ENCODE results near the gene WBP4.
"Not testable (repeated sequence)": the region's sequence is repeated elsewhere in the genome, so short reads cannot be mapped to it uniquely, and the experiment has no call there.

Gene WBP4

GRCh38 chr13:41026788-41027187 lies 34.5 kb upstream of the WBP4 start:
- no peak overlapping the region for H3K9ac ChIP-seq (ENCODE audit: low read depth, low read length)
- H3K36me3 ChIP-seq (ENCODE audit: insufficient read depth, low read length), result no peaks in the 10 kb centered on the region
- H3K4me1 ChIP-seq (ENCODE audit: insufficient read depth, low read length), result no peaks in the 10 kb centered on the region
- no peak overlapping the region for H3K4me3 ChIP-seq (ENCODE audit: low read length)
- no peaks in the 10 kb centered on the region for H3K27me3 ChIP-seq (ENCODE audit: insufficient read depth, low read length)
- H3K27ac ChIP-seq (ENCODE audit: low read depth, low read length), result no peak overlapping the region
- 94% methylated on average over 8 of the region's 8 CpGs for WGBS
- no peaks in the 10 kb centered on the region for H3K9me3 ChIP-seq (ENCODE audit: insufficient read depth, low read depth, low read length)

DNA sequence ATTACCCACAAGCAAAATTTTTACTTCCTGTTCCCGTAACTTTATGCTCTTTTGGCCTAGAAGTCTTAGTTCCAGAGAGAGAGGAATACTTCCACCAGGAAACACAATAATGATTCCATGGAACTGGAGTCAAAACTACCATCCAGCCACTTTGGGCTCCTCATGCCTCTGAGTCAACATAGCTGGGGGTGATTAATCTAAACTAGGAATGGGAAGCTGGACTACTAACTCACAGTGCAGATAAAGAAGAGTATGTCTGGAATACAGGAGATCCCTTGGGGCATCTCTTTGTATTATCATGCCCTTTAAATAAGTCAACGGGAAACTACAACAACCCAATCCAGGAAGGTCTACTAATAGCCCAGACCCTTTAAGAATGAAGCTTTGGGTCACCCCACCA lies 33.3 kb upstream of the WBP4 start:
- no peaks in the 10 kb centered on the region for H3K4me1 ChIP-seq (ENCODE audit: insufficient read depth, low read length)
- no peaks in the 10 kb centered on the region for H3K27me3 ChIP-seq (ENCODE audit: insufficient read depth, low read length)
- H3K9me3 ChIP-seq (ENCODE audit: insufficient read depth, low read depth, low read length), result no peaks in the 10 kb centered on the region
- WGBS, result 93% methylated on average over 2 of the region's 2 CpGs
- H3K9ac ChIP-seq (ENCODE audit: low read depth, low read length), result no peak overlapping the region
- no peak overlapping the region for H3K4me3 ChIP-seq (ENCODE audit: low read length)
- H3K36me3 ChIP-seq (ENCODE audit: insufficient read depth, low read length), result no peaks in the 10 kb centered on the region
- H3K27ac ChIP-seq (ENCODE audit: low read depth, low read length), result no peak overlapping the region

DNA sequence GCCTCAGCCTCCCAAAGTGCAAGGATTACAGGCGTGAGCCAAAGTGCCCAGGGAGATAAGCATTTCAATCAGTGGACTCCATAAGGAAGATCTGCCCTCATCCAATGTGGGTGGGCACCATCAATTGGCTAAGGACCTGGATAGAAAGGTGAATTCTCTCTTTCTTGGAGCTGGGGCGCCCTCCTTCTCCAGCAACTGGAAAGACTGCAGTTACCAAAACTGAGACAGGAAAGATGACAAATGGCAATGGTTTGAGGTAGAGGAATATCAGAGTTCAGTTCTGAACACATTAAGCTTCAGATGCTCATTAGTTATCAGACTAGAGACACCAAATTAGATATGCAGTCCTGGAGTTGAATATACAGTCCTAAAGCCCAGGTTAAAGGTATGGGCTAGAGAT lies 31.7 kb upstream of the WBP4 start:
- H3K27ac ChIP-seq (ENCODE audit: low read depth, low read length), result no peak overlapping the region
- H3K9me3 ChIP-seq (ENCODE audit: insufficient read depth, low read depth, low read length), result no peaks in the 10 kb centered on the region
- no peak overlapping the region for H3K9ac ChIP-seq (ENCODE audit: low read depth, low read length)
- no peak overlapping the region for H3K4me3 ChIP-seq (ENCODE audit: low read length)
- no peaks in the 10 kb centered on the region for H3K36me3 ChIP-seq (ENCODE audit: insufficient read depth, low read length)
- no peaks in the 10 kb centered on the region for H3K27me3 ChIP-seq (ENCODE audit: insufficient read depth, low read length)
- H3K4me1 ChIP-seq (ENCODE audit: insufficient read depth, low read length), result 0 out of 2 replicates have a peak, but pooled peaks cover under 1% of the 10 kb centered on the region
- WGBS, result 88% methylated on average over 2 of the region's 2 CpGs

DNA sequence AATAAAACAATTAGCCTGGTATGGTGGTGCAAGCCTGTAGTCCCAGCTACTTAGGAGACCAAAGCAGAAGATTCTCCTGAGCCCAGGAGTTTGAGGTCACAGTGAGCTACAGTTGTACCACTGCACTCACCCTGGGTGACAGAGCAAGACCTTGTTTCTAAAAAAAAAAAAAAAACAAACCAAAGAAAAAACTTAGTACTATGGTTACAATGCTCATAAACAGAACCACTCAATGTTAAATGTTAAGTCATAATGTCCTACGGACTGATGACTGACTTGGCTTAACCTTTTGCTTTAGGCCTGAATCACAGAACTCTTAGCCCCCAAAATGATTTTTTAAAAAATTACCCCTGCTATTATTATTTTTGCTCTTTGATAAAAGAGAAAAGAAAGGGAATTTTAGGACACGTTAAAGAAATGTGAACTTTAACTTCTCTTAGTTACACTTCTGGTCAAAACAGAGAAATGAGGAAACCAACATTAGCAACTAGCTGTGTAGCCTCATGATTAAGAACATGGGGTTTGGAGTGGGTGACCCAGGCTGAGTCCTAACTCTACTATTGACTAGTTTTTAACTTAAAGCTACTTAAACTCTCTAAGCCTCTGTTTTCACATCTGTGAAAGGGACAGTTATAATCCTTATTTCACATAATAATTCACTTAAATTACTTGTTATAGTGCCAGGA lies 28.5 kb upstream of the WBP4 start:
- no peak overlapping the region for H3K9ac ChIP-seq (ENCODE audit: low read depth, low read length)
- H3K4me1 ChIP-seq (ENCODE audit: insufficient read depth, low read length), result 0 out of 2 replicates have a peak, but pooled peaks cover 9% of the 10 kb centered on the region
- H3K27me3 ChIP-seq (ENCODE audit: insufficient read depth, low read length), result no peaks in the 10 kb centered on the region
- WGBS, result 88% methylated on average over 2 of the region's 2 CpGs
- no peaks in the 10 kb centered on the region for H3K9me3 ChIP-seq (ENCODE audit: insufficient read depth, low read depth, low read length)
- no peak overlapping the region for H3K27ac ChIP-seq (ENCODE audit: low read depth, low read length)
- no peak overlapping the region for H3K4me3 ChIP-seq (ENCODE audit: low read length)
- H3K36me3 ChIP-seq (ENCODE audit: insufficient read depth, low read length), result no peaks in the 10 kb centered on the region

GRCh38 chr13:41034382-41034781 lies 26.9 kb upstream of the WBP4 start:
- Histone ChIP-seq H3K4me1 (ENCODE audit: insufficient read depth, low read length) (0 out of 2 replicates have a peak, but pooled peaks cover 9% of the 10 kb centered on the region), H3K27me3 (ENCODE audit: insufficient read depth, low read length) (no peaks in the 10 kb centered on the region), H3K27ac (ENCODE audit: low read depth, low read length) (no peak overlapping the region), H3K36me3 (ENCODE audit: insufficient read depth, low read length) (no peaks in the 10 kb centered on the region), H3K9me3 (ENCODE audit: insufficient read depth, low read depth, low read length) (no peaks in the 10 kb centered on the region), H3K4me3 (ENCODE audit: low read length) (no peak overlapping the region), H3K9ac (ENCODE audit: low read depth, low read length) (no peak overlapping the region)
- WGBS, result 93% methylated on average over 3 of the region's 4 CpGs

DNA sequence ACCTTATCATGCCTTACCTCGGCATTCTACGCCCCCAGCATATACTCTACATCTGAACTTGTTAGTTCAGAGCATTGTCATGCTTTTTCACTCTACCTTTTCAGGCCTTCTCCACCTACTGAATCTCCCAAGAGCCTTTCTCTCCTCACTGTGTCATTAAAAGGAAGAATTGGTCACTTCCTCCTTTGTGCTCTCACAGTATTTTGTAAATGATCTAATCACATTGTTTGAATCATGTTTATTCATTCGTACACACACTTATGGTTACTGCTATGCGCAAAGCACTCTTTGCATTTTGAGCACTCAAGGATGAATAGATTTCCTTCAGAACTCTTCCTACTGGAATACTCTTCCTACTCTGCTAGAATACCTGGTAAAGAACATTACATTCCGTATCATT lies 26.4 kb upstream of the WBP4 start:
- no peaks in the 10 kb centered on the region for H3K9me3 ChIP-seq (ENCODE audit: insufficient read depth, low read depth, low read length)
- H3K9ac ChIP-seq (ENCODE audit: low read depth, low read length), result no peak overlapping the region
- WGBS, result 94% methylated on average over 5 of the region's 5 CpGs
- no peaks in the 10 kb centered on the region for H3K36me3 ChIP-seq (ENCODE audit: insufficient read depth, low read length)
- no peak overlapping the region for H3K4me3 ChIP-seq (ENCODE audit: low read length)
- 0 out of 2 replicates have a peak, but pooled peaks cover 9% of the 10 kb centered on the region for H3K4me1 ChIP-seq (ENCODE audit: insufficient read depth, low read length)
- no peak overlapping the region for H3K27ac ChIP-seq (ENCODE audit: low read depth, low read length)
- no peaks in the 10 kb centered on the region for H3K27me3 ChIP-seq (ENCODE audit: insufficient read depth, low read length)

GRCh38 chr13:41036557-41036956 lies 24.8 kb upstream of the WBP4 start:
- not testable (repeated sequence) for H3K27ac ChIP-seq (ENCODE audit: low read depth, low read length); H3K27me3 ChIP-seq (ENCODE audit: insufficient read depth, low read length); H3K4me3 ChIP-seq (ENCODE audit: low read length); H3K9me3 ChIP-seq (ENCODE audit: insufficient read depth, low read depth, low read length); H3K36me3 ChIP-seq (ENCODE audit: insufficient read depth, low read length); H3K9ac ChIP-seq (ENCODE audit: low read depth, low read length); H3K4me1 ChIP-seq (ENCODE audit: insufficient read depth, low read length)
- WGBS, result 91% methylated on average over 4 of the region's 5 CpGs

GRCh38 chr13:41039746-41040145 lies 21.6 kb upstream of the WBP4 start:
- Histone ChIP-seq H3K9ac (ENCODE audit: low read depth, low read length) (no peak overlapping the region), H3K4me3 (ENCODE audit: low read length) (no peak overlapping the region), H3K4me1 (ENCODE audit: insufficient read depth, low read length) (0 out of 2 replicates have a peak, but pooled peaks cover 7% of the 10 kb centered on the region), H3K27ac (ENCODE audit: low read depth, low read length) (no peak overlapping the region), H3K9me3 (ENCODE audit: insufficient read depth, low read depth, low read length) (no peaks in the 10 kb centered on the region), H3K36me3 (ENCODE audit: insufficient read depth, low read length) (no peaks in the 10 kb centered on the region), H3K27me3 (ENCODE audit: insufficient read depth, low read length) (no peaks in the 10 kb centered on the region)

DNA sequence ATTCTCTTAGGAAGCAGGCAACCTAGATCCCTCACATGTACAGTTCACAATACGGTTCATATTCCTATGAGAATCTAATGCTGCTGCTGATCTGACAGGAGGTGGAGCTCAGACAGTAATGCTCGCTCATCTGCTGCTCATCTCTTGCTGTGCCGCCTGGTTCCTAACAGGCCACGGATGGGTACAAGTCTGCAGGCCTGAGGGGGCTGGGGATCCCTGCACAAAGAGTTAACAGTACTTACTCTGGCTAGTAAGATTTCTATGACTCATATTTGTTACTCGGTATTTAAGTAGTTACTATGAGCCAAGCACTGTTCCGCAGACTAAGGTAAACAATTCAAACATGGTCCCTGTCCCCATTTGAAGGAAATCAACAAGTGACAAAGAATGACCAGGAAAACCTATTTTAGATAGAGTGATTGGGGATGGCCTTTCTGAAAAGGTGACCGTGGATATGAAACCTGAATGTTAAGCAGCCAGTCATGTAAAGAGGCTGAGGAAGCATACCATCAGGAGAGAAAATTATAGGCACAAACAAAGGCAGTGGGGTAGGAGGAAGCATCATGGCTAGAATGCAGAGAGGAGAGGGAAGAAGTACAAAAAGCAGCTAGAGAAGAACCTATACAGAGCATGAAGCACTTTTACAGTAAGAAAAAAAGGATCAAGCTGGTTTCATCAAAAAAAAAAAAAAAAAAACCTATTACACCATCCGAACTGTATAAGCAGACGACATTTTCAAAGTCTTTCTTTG lies 20.6 kb upstream of the WBP4 start:
- H3K27ac ChIP-seq (ENCODE audit: low read depth, low read length), result no peak overlapping the region
- WGBS, result 95% methylated on average over 9 of the region's 9 CpGs
- H3K9ac ChIP-seq (ENCODE audit: low read depth, low read length), result no peak overlapping the region
- H3K4me3 ChIP-seq (ENCODE audit: low read length), result no peak overlapping the region
- H3K27me3 ChIP-seq (ENCODE audit: insufficient read depth, low read length), result no peaks in the 10 kb centered on the region
- no peaks in the 10 kb centered on the region for H3K36me3 ChIP-seq (ENCODE audit: insufficient read depth, low read length)
- no peaks in the 10 kb centered on the region for H3K9me3 ChIP-seq (ENCODE audit: insufficient read depth, low read depth, low read length)
- H3K4me1 ChIP-seq (ENCODE audit: insufficient read depth, low read length), result no peaks in the 10 kb centered on the region

DNA sequence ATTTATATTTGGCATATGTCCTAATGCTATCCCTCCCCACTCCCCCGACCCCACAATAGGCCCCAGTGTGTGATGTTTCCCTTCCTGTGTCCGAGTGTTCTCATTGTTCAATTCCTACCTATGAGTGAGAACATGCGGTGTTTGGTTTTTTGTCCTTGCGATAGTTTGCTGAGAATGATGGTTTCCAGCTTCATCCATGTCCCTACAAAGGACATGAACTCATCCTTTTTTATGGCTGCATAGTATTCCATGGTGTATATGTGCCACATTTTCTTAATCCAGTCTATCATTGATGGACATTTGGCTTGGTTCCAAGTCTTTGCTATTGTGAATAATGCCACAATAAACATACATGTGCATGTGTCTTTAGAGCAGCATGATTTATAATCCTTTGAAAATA lies 18.9 kb upstream of the WBP4 start:
- H3K4me3 ChIP-seq (ENCODE audit: low read length); H3K36me3 ChIP-seq (ENCODE audit: insufficient read depth, low read length); H3K9ac ChIP-seq (ENCODE audit: low read depth, low read length); H3K4me1 ChIP-seq (ENCODE audit: insufficient read depth, low read length); H3K9me3 ChIP-seq (ENCODE audit: insufficient read depth, low read depth, low read length); H3K27me3 ChIP-seq (ENCODE audit: insufficient read depth, low read length); H3K27ac ChIP-seq (ENCODE audit: low read depth, low read length): not testable (repeated sequence)
- 93% methylated on average over 2 of the region's 4 CpGs for WGBS

DNA sequence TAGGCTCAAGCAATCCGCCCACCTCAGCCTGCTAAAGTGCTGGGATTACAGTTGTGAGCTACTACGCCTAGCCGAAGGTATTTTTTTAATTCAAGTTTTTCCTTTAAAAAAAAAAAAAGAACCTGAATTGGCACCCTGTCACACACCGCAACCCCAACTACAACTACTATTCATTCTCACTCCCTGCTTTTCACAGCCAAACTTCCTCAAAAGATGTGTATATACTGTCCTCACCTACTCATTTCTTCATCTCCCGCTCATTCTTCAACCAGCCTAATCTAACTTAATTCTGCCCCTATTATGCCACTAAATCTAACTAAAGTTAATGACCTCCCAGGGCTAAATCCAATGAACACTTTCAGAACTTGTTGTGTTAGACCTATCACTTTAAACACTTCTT lies 12.7 kb upstream of the WBP4 start:
- Histone ChIP-seq H3K27ac (ENCODE audit: low read depth, low read length) (no peak overlapping the region), H3K27me3 (ENCODE audit: insufficient read depth, low read length) (no peaks in the 10 kb centered on the region), H3K9me3 (ENCODE audit: insufficient read depth, low read depth, low read length) (peaks cover 17% of the 10 kb centered on the region), H3K4me1 (ENCODE audit: insufficient read depth, low read length) (no peaks in the 10 kb centered on the region), H3K36me3 (ENCODE audit: insufficient read depth, low read length) (0 out of 2 replicates have a peak, but pooled peaks cover 2% of the 10 kb centered on the region), H3K4me3 (ENCODE audit: low read length) (no peak overlapping the region), H3K9ac (ENCODE audit: low read depth, low read length) (no peak overlapping the region)
- 93% methylated on average over 5 of the region's 5 CpGs for WGBS
